HCT116 (cell line): Measurements from ENCODE around the gene SMC4.
"Not testable (repeated sequence)": the region's sequence is repeated elsewhere in the genome, so short reads cannot be mapped to it uniquely, and the experiment has no call there.

Experiments used
- CTCF ChIP-seq, 3 experiments: fragments of 200-600 bp in 1 of 3; sonication (generic) in 1 of 3; IDR thresholded peaks in 2 of 3; conservative IDR thresholded peaks in 1 of 3; 2 replicates each; pipeline ENCODE4 v1.5.1; 2012 to 2017; ENCODE audit warnings: low read depth in 2 of 3, low read length in 2 of 3, antibody characterized with exemption in 1 of 3, borderline replicate concordance in 1 of 3, control low read depth in 1 of 3, mild to moderate bottlenecking in 1 of 3, mixed read lengths in 1 of 3, mixed run types in 1 of 3, moderate library complexity in 1 of 3; ENCODE audit not compliant: insufficient read depth in 1 of 3
- POLR2A ChIP-seq: IDR thresholded peaks from 2 replicates; pipeline ENCODE4 v1.7.0; 2011; ENCODE audit warnings: borderline replicate concordance; ENCODE audit not compliant: insufficient read depth, insufficient read length; ENCODE audit errors: extremely low read depth
- SIN3A ChIP-seq: IDR thresholded peaks from 2 replicates; pipeline ENCODE4 v1.6.1; 2012; ENCODE audit warnings: low read depth

- not testable (repeated sequence) for TF ChIP-seq CTCF (IDR thresholded peaks at IDR 0.05 in 2 of 3, conservative IDR thresholded peaks at IDR 0.05 in 1 of 3; ENCODE audit: borderline replicate concordance in 1 of 3, insufficient read depth in 1 of 3, low read depth in 2 of 3, low read length in 2 of 3); POLR2A; SIN3A
Measured at GRCh38 chr3:160362896-160363295, 36.6 kb upstream of the SMC4 start.
